GM18907 (cell line): ENCODE measurements around the gene INF2.
"Not testable (repeated sequence)": the region's sequence is repeated elsewhere in the genome, so short reads cannot be mapped to it uniquely, and the experiment has no call there.

Experiments used
- ATAC-seq: cut with Tn5 transposase; IDR thresholded peaks from one replicate; pipeline ENCODE4 v1.9.1; 2021; ENCODE audit warnings: mild to moderate bottlenecking, moderate library complexity; ENCODE audit not compliant: unreplicated experiment

Gene INF2

GRCh38 chr14:104689109-104689880 is at the start of gene INF2:
INF2 (plus strand) TSS chr14:104689618; CDS start chr14:104701366, 11,748 bp downstream.
- ATAC-seq = no peak

GRCh38 chr14:104639885-104640548 is 49.4 kb upstream of the INF2 start:
- no peak for ATAC-seq

DNA sequence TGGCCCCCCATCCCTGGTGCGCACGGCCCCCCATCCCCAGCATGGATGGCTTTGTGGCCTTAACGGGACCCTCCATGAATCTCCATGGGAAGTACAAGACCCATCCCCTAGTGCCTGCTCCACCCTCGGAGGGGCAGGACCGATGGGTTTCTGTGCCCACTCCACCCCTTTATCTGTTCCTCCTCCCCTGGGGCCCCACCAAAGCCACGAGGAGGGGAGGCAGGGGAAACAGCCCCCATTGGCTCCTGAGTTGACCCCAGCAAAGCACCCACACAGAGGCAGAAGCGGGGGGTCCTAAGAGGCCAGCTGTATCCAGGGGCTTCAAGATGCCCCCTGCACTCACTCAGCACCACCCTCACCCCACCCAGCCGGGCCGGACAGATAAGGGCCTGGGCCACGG is 48.7 kb upstream of the INF2 start:
- no peak for ATAC-seq

- no peak for ATAC-seq
Observed at GRCh38 chr14:104641753-104642539, 47.5 kb upstream of the INF2 start.

DNA sequence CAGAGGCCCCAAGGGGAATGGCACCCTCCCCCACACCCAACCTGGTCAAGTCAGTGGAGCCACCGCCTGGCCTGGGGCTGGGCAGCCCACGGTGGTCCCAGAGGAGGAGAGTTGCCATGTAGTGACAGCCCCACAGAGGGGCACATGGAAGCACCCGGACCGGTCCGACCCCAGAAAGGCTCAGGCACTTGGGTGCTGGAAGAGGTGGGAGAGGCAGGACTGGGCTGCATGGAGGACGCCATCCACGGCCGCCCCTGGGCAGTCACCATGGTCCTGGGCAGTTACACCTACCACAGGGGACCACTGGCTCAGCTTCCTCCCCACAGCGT is 46.9 kb upstream of the INF2 start:
- no peak for ATAC-seq

DNA sequence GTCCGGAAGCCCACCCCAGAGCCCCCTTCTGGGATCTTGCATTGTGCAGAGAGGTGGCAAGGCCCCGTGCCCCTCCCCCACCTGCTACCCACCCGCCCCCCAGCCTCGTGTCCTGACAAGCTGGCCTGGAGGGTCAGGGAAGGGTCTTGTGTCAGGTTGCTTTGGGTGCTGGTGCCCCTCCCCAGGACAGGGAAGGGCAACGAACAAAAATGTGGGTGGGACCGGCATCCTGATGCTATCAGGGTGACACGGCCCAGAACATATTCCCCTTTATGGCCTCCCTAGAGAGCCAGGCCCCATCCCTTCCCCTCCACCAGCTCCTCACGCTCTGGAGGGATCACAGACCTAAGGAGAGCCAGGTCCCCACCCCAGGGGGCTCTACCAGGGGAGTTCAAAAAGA is 46.1 kb upstream of the INF2 start:
- no peak for ATAC-seq

- ATAC-seq = no peak
Observed at GRCh38 chr14:104644091-104644635, 45.3 kb upstream of the INF2 start.

DNA sequence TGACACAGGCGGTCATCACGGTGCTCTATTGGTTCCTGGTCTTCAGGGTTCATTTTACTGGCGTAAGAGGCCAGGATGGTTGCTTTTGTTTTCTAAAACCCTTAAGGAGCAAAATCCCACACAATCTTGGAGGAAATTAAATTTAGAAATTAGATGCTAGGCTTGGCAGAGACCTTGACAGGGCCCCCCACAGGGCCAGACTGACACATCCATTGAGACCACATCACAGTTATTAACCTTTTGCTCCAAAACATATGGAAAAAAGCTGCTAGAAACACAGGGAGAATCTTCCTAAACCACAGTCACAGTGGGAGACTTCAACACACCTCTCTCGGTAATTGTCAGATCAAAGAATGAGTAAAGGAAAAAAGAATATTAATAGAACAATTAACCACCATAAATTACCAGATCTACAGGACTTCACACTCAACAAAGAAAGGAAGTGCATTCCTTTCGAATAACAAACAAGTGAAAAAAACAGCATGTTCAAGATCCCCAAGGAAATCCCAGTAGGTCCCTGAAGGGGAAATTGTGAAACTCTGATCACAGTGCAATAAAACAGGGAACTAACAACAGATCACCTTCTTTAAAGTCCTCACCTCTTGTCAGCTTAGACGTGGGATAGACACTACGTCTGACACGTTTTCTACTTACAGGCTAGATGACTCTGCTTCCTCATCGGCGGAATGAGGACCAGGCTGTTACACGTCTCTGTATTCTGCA is 44.6 kb upstream of the INF2 start:
- no peak for ATAC-seq

DNA sequence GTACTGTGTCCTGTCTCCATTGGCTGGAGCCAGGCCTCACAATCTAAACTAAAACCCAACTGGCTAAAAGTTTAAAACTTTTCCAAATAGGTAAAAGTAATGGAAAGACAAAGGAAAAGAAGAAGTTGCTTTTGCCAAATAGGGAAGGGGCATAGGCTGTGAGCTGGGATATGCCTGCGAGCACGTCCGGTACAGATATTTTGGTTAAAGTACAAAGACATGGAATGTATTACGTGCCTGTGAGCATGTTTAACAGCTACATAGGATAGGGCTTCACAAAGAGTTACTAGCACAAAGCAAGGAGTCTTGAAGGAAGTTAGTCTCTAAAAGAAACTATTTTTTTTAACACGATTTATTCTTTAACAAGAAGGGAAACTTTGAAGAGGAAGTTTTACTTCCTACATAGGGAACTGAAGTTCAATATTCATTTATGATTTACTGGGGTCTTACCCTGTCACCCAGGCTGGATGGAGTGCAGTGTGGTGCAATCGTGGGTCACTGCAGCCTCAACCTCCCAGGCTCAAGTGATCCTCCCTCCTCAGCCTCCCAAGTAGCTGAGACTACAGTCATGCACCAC is 41.9 kb upstream of the INF2 start:
- no peak for ATAC-seq

GRCh38 chr14:104650057-104650980 is 39.1 kb upstream of the INF2 start:
- ATAC-seq = peak; percentile 73

- ATAC-seq = no peak
Observed at GRCh38 chr14:104650981-104651875, 38.2 kb upstream of the INF2 start.

GRCh38 chr14:104651876-104652260 is 37.5 kb upstream of the INF2 start:
- no peak for ATAC-seq

DNA sequence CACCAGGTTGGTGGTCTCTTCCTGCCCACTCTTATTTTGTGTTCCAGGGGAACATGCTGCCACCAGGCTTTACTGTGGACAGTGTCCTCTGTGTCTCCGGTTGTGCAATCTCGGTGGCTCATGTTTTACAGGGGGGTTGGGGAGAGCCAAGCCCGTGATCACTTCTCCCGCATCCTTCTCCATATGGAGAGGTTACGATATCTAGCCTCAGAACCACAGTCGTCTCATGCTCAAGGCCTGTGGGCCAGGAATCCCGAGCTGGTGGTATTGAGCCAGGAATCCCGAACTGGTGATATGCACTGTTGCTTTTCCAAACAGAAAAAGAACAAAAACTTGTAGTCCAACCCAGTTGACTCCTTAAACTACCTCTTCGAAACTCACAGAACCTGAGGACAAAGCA is 37.0 kb upstream of the INF2 start:
- no peak for ATAC-seq

DNA sequence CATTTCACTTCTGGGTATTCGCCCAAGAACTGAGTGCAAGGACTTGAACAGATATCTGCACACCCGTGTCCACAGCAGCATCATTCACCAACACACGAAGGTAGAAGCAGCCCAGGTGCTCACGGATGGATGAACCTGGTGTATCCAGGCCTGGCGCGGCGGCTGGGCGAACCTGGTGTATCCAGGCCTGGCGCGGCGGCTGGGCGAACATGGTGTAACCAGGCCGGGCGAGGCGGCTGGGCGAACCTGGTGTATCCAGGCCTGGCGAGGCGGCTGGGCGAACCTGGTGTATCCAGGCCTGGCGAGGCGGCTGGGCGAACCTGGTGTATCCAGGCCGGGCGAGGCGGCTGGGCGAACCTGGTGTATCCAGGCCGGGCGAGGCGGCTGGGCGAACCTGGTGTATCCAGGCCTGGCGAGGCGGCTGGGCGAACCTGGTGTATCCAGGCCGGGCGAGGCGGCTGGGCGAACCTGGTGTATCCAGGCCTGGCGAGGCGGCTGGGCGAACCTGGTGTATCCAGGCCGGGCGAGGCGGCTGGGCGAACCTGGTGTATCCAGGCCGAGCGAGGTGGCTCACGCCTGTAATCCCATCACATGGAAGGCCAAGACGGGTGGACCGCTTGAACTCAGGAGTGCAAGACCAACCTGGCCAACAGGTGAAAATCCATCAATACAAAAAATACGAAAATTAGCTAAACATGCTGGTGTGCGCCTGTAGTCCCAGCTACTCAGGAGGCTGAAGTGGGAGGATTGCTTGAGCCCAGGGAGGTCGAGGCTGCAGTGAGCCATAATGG is 36.1 kb upstream of the INF2 start:
- not testable (repeated sequence) for ATAC-seq

DNA sequence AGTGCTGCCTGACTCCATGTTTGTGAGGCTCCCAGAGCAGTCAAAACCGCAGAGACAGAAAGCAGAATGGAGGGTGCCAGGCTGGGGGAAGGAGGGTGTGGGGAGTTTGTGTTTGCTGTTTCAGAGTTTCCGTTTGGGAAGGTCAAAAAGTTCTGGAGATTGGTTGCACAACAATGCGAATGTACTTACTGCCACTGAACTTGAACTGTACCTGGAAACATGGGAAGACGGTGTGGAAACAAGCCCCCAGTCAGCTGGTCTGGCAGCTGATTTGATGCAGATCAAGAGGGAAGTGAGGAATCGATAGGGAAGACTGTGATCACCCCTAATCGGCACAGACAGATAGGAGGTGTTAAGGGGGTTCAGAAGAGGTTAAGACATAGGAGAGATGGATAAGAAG is 35.3 kb upstream of the INF2 start:
- ATAC-seq = no peak

GRCh38 chr14:104655128-104655848 is 34.1 kb upstream of the INF2 start:
- ATAC-seq = no peak
